Adrenal gland (tissue), 5 donors: ENCODE measurements around the gene RASGEF1C.

Experiments used
- CTCF ChIP-seq, 6 experiments: fragments of 450-650 bp in 4 of 6; fragments of 200-600 bp in 2 of 6; sonication (generic) in 1 of 6; IDR thresholded peaks; 1 replicate in 5 of 6; 2 replicates in 1 of 6; pipeline versions ENCODE4 v1.5.1 to v1.8.0; 2016 to 2021; ENCODE audit warnings: antibody characterized with exemption in 6 of 6, mild to moderate bottlenecking in 2 of 6, moderate library complexity in 1 of 6
- POLR2A ChIP-seq, 2 donors: fragments of 450-650 bp; IDR thresholded peaks; one replicate each; pipeline ENCODE4 v1.6.1; 2017; ENCODE audit warnings: antibody characterized with exemption in 2 of 2, mild to moderate bottlenecking in 2 of 2, moderate library complexity in 1 of 2
- donor health status: DM: no; HTN: no; CAD: no.

GRCh38 chr5:180074462-180074861 is 134.5 kb downstream of the RASGEF1C start:
- TF ChIP-seq CTCF (IDR thresholded peaks at IDR 0.05): no peak
- no peak for TF ChIP-seq POLR2A (IDR thresholded peaks at IDR 0.05)
